ENCODE results near the gene AP4S1. TPM values are rescaled to one million over a fixed set of nuclear protein-coding genes. Genes with fewer than 3 reads are reported as not detected.
"Not testable (repeated sequence)": the region's sequence is repeated elsewhere in the genome, so short reads cannot be mapped to it uniquely, and the experiment has no call there.

Gene AP4S1
- total RNA-seq, 1 donor from 2014 or later, result 8.1 TPM

GRCh38 chr14:31095817-31096216 lies 70.4 kb downstream of the AP4S1 start:
- H3K36me3 ChIP-seq, result peaks cover 39% of the 10 kb centered on the region
- H3K9me3 ChIP-seq (replicated peaks); H3K4me3 ChIP-seq; DNase-seq; H3K27ac ChIP-seq (replicated peaks); H3K27me3 ChIP-seq (ENCODE audit: low read depth); intact Hi-C loops (cut with micrococcal nuclease): not testable (repeated sequence)
- H3K4me1 ChIP-seq, result peaks cover 18% of the 10 kb centered on the region

DNA sequence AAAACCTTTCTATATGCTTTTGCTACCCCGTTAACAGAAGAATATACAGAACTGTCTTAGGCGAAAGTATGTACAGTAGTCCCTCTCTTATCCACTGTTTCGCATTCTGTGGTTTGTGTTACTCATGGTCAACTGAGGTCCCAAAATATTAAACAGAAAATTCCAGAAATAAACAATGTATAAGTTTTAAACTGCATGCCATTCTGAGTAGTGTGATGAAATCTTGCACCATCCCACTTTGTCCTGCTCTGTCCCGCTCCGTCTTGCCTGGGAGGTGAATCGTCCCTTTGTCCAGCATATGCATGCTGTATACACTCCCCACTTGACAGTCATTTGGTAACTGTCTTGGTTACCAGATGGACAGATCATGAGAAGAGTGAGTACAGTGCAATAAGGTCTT lies 70.8 kb downstream of the AP4S1 start:
- H3K36me3 ChIP-seq, result peaks cover 44% of the 10 kb centered on the region
- no peaks in the 10 kb centered on the region for H3K9me3 ChIP-seq (replicated peaks)
- H3K4me3 ChIP-seq, result no peak overlapping the region
- TF ChIP-seq, protein P1, sequence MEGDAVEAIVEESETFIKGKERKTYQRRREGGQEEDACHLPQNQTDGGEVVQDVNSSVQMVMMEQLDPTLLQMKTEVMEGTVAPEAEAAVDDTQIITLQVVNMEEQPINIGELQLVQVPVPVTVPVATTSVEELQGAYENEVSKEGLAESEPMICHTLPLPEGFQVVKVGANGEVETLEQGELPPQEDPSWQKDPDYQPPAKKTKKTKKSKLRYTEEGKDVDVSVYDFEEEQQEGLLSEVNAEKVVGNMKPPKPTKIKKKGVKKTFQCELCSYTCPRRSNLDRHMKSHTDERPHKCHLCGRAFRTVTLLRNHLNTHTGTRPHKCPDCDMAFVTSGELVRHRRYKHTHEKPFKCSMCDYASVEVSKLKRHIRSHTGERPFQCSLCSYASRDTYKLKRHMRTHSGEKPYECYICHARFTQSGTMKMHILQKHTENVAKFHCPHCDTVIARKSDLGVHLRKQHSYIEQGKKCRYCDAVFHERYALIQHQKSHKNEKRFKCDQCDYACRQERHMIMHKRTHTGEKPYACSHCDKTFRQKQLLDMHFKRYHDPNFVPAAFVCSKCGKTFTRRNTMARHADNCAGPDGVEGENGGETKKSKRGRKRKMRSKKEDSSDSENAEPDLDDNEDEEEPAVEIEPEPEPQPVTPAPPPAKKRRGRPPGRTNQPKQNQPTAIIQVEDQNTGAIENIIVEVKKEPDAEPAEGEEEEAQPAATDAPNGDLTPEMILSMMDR (IDR thresholded peaks at IDR 0.05; ENCODE audit: borderline replicate concordance), result no peak
- intact Hi-C loops (cut with micrococcal nuclease), result no loop called here
- no peak overlapping the region for H3K27ac ChIP-seq (replicated peaks)
- H3K4me1 ChIP-seq, result peaks cover 14% of the 10 kb centered on the region
- H3K27me3 ChIP-seq (ENCODE audit: low read depth), result no peaks in the 10 kb centered on the region
- no peak for DNase-seq

- H3K9me3 ChIP-seq (replicated peaks), result no peaks in the 10 kb centered on the region
- no peaks in the 10 kb centered on the region for H3K27me3 ChIP-seq (ENCODE audit: low read depth)
- no peak for DNase-seq
- peaks cover 52% of the 10 kb centered on the region for H3K36me3 ChIP-seq
- intact Hi-C loops (cut with micrococcal nuclease), result no loop called here
- no peak overlapping the region for H3K4me3 ChIP-seq
- no peak overlapping the region for H3K27ac ChIP-seq (replicated peaks)
- TF ChIP-seq, protein P1 (IDR thresholded peaks at IDR 0.05; ENCODE audit: borderline replicate concordance), result no peak
- peaks cover 6% of the 10 kb centered on the region for H3K4me1 ChIP-seq
These were observed 71.6 kb downstream of the AP4S1 start for GRCh38 chr14:31097081-31097480.

DNA sequence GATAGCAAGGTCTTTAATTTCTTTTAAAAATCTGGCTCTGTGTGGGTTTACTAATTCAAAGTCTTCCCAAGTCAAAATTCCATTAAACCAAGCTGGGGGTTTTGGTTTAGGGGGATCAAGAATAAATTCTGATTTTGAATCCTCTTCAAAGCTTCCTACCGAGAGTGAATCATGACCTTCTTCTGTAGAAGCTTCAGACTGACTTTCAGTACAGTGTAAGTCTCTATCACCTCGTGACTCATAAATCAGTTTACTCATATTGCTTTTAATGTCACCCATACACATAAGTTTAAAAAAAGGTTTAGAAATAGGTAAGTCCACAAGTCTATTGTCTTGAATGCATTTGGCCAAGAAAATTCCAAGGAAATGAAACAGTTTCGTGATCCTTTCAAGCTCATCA lies 81.3 kb downstream of the AP4S1 start:
- no peak overlapping the region for H3K27ac ChIP-seq (replicated peaks)
- H3K36me3 ChIP-seq, result peaks cover 100% of the 10 kb centered on the region
- intact Hi-C loops (cut with micrococcal nuclease), result no loop called here
- H3K27me3 ChIP-seq (ENCODE audit: low read depth), result no peaks in the 10 kb centered on the region
- H3K4me1 ChIP-seq, result no peaks in the 10 kb centered on the region
- no peak for DNase-seq
- H3K4me3 ChIP-seq, result no peak overlapping the region
- H3K9me3 ChIP-seq (replicated peaks), result no peaks in the 10 kb centered on the region
- TF ChIP-seq, protein P1 (IDR thresholded peaks at IDR 0.05; ENCODE audit: borderline replicate concordance), result no peak

DNA sequence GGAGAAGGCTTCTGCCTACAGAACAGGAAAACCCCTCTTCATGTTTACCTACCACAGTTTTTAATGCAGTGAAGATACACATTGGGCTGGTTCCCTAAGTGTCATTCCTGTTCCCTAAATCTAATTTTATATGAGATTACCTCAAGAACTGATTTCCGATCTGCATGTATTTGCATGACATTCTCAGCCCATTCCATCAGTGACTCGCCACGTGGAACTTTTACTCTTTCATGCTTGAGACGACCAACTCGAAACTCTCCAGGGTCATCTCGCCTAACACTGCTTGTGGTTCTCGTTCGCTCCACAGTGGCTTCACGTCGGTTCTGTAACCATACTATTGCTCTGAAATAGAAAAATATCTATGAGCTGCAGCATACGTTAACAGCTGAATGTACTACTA lies 83.8 kb downstream of the AP4S1 start:
- intact Hi-C loops (cut with micrococcal nuclease), result no loop called here
- no peak for DNase-seq
- H3K27ac ChIP-seq (replicated peaks), result no peak overlapping the region
- H3K27me3 ChIP-seq (ENCODE audit: low read depth), result no peaks in the 10 kb centered on the region
- TF ChIP-seq, protein P1 (IDR thresholded peaks at IDR 0.05; ENCODE audit: borderline replicate concordance), result no peak
- no peaks in the 10 kb centered on the region for H3K9me3 ChIP-seq (replicated peaks)
- H3K36me3 ChIP-seq, result peaks cover 100% of the 10 kb centered on the region
- H3K4me1 ChIP-seq, result no peaks in the 10 kb centered on the region
- no peak overlapping the region for H3K4me3 ChIP-seq

- H3K9me3 ChIP-seq (replicated peaks), result no peaks in the 10 kb centered on the region
- H3K36me3 ChIP-seq, result peaks cover 100% of the 10 kb centered on the region
- no peaks in the 10 kb centered on the region for H3K4me1 ChIP-seq
- no peaks in the 10 kb centered on the region for H3K27me3 ChIP-seq (ENCODE audit: low read depth)
- TF ChIP-seq, protein P1 (IDR thresholded peaks at IDR 0.05; ENCODE audit: borderline replicate concordance), result no peak
- H3K27ac ChIP-seq (replicated peaks), result no peak overlapping the region
- intact Hi-C loops (cut with micrococcal nuclease), result no loop called here
- no peak overlapping the region for H3K4me3 ChIP-seq
- no peak for DNase-seq
These were observed 85.4 kb downstream of the AP4S1 start for GRCh38 chr14:31110872-31111271.

Data from left ventricle myocardium inferior (tissue), 1 donor.